Measurements from ENCODE around the gene ADAT1. TPM values are rescaled to one million over a fixed set of nuclear protein-coding genes. Genes with fewer than 3 reads are reported as not detected.

The ADAT1 gene
- total and polyA plus RNA-seq, 2 of the 8 experiments (the other 6 are each of a cell fraction or from before 2014, with no cell fraction given) = 30.7 to 44.7 TPM

DNA sequence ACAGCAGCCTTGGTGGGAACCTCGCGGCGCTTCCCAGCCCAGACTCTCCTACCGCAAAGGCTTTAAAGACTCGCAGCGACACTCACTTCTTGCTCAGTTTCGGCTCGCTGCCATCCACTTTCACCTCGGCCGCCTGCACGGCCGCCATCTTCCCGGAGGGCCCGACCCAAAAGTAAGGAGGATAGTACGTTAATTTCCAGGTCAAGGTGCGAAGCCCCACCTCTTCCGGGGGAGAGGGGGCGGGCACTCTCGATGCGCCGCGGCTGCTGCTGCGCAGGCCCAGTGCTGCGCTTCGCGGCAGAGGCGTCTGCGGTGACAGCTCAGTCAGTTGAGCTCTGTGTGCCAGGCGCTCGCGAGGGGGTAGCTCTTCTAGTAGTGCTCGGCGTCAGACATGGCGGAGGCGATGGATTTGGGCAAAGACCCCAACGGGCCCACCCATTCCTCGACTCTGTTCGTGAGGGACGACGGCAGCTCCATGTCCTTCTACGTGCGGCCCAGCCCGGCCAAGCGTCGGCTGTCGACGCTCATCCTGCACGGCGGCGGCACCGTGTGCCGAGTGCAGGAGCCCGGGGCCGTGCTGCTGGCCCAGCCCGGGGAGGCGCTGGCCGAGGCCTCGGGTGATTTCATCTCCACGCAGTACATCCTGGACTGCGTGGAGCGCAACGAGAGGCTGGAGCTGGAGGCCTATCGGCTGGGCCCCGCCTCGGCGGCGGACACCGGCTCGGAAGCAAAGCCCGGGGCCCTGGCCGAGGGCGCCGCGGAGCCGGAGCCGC is 24.6 kb upstream of the ADAT1 start, which contains the start of the genes KARS1 and TERF2IP (continued):
- TF ChIP-seq, protein P1, sequence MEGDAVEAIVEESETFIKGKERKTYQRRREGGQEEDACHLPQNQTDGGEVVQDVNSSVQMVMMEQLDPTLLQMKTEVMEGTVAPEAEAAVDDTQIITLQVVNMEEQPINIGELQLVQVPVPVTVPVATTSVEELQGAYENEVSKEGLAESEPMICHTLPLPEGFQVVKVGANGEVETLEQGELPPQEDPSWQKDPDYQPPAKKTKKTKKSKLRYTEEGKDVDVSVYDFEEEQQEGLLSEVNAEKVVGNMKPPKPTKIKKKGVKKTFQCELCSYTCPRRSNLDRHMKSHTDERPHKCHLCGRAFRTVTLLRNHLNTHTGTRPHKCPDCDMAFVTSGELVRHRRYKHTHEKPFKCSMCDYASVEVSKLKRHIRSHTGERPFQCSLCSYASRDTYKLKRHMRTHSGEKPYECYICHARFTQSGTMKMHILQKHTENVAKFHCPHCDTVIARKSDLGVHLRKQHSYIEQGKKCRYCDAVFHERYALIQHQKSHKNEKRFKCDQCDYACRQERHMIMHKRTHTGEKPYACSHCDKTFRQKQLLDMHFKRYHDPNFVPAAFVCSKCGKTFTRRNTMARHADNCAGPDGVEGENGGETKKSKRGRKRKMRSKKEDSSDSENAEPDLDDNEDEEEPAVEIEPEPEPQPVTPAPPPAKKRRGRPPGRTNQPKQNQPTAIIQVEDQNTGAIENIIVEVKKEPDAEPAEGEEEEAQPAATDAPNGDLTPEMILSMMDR (IDR thresholded peaks at IDR 0.05; ENCODE audit: control extremely low read depth in 1 of 3, insufficient read depth in 1 of 3, low read depth in 1 of 3, low read length in 3 of 3) = no peak
- TF ChIP-seq MAFK (IDR thresholded peaks at IDR 0.05; ENCODE audit: low read depth, low read length) (no peak), TEAD4 (IDR thresholded peaks at IDR 0.05; ENCODE audit: low read depth, low read length) (no peak), BACH1 (IDR thresholded peaks at IDR 0.05; ENCODE audit: low read length) (no peak), GABPA (IDR thresholded peaks at IDR 0.05; ENCODE audit: borderline replicate concordance, insufficient read depth, low read length) (peak; percentile 67; the same call in 1 of the 2 replicates), SP1 (IDR thresholded peaks at IDR 0.05; ENCODE audit: low read depth, low read length) (0 out of 2 replicates have a peak, but pooled peaks have one; percentile 37), SP2 (IDR thresholded peaks at IDR 0.05; ENCODE audit: low read length) (no peak), FOSL1 (IDR thresholded peaks at IDR 0.05; ENCODE audit: insufficient read depth, low read depth, low read length) (no peak), TCF12 (IDR thresholded peaks at IDR 0.05; ENCODE audit: low read depth, low read length) (no peak), CREB1 (IDR thresholded peaks at IDR 0.05) (no peak), HDAC2 (IDR thresholded peaks at IDR 0.05; ENCODE audit: borderline replicate concordance in 1 of 2, low read depth in 2 of 2, low read length in 2 of 2) (0 out of 4 replicates have a peak, but pooled peaks have one; percentile 36 to 60), ATF3 (IDR thresholded peaks at IDR 0.05; ENCODE audit: insufficient read depth, low read depth, low read length) (no peak), POLR2AphosphoS5 (IDR thresholded peaks at IDR 0.05; ENCODE audit: low read depth, low read length) (peak; percentile 90; the same call in 1 of the 2 replicates), TAF1 (IDR thresholded peaks at IDR 0.05; ENCODE audit: low read depth, low read length) (peak; percentile 96), KDM1A (IDR thresholded peaks at IDR 0.05; ENCODE audit: borderline replicate concordance, low read length) (no peak), RBBP5 (IDR thresholded peaks at IDR 0.05; ENCODE audit: borderline replicate concordance, low read depth, low read length) (peak; percentile 50; the same call in 1 of the 2 replicates), POLR2A (IDR thresholded peaks at IDR 0.05; ENCODE audit: control extremely low read depth in 1 of 2, low read depth in 2 of 2, low read length in 2 of 2) (peak; percentile 97), SUZ12 (IDR thresholded peaks at IDR 0.05; ENCODE audit: low read length) (no peak), RNF2 (IDR thresholded peaks at IDR 0.05; ENCODE audit: borderline replicate concordance, low read depth, low read length, missing control alignments, poor library complexity, severe bottlenecking) (no peak)

Measured in H1 (cell line).